ENCODE results near the gene CEACAM3. TPM values are rescaled to one million over a fixed set of nuclear protein-coding genes. Genes with fewer than 3 reads are reported as not detected.
A peak's percentile ranks its signal among the peaks of the same experiment; 100 is the strongest.

CEACAM3 gene
- total RNA-seq, 1 experiment from 2014 or later, result not detected

- peaks cover 0 to 6% (median 0%) of the 10 kb centered on the region in 3 experiments; a peak in 2 of 7 replicates for H3K36me3 Mint-ChIP-seq (ENCODE audit: insufficient read depth in 1 of 3, low read depth in 3 of 3)
- H3K4me3 Mint-ChIP-seq, result no peak within 1 kb of the TSS
- no peaks in the 10 kb centered on the region for H3K4me1 Mint-ChIP-seq
- no peak within 1 kb of the TSS for H2BK12ac ChIP-seq (ENCODE audit: insufficient read length, low read depth, low read length)
- no peak within 1 kb of the TSS for H3K14ac ChIP-seq (ENCODE audit: insufficient read depth, low read length)
- H2BK15ac ChIP-seq (ENCODE audit: low read depth, low read length), result no peak within 1 kb of the TSS
- H3T11ph ChIP-seq (ENCODE audit: low read length), result no peak within 1 kb of the TSS
- H3K9me3 ChIP-seq (ENCODE audit: control insufficient read depth, low read depth, low read length), result no peaks in the 10 kb centered on the region
- H3K4ac ChIP-seq (ENCODE audit: low read depth, low read length), result no peak within 1 kb of the TSS
- no peak within 1 kb of the TSS for H2BK120ac ChIP-seq (ENCODE audit: low read depth, low read length, poor library complexity, severe bottlenecking)
- H3K27ac ChIP-seq (ENCODE audit: insufficient read length, low read depth, low read length), result no peak within 1 kb of the TSS
- no peak within 1 kb of the TSS for H3K23ac ChIP-seq (ENCODE audit: insufficient read length, low read depth, low read length)
- TF ChIP-seq, protein P1, sequence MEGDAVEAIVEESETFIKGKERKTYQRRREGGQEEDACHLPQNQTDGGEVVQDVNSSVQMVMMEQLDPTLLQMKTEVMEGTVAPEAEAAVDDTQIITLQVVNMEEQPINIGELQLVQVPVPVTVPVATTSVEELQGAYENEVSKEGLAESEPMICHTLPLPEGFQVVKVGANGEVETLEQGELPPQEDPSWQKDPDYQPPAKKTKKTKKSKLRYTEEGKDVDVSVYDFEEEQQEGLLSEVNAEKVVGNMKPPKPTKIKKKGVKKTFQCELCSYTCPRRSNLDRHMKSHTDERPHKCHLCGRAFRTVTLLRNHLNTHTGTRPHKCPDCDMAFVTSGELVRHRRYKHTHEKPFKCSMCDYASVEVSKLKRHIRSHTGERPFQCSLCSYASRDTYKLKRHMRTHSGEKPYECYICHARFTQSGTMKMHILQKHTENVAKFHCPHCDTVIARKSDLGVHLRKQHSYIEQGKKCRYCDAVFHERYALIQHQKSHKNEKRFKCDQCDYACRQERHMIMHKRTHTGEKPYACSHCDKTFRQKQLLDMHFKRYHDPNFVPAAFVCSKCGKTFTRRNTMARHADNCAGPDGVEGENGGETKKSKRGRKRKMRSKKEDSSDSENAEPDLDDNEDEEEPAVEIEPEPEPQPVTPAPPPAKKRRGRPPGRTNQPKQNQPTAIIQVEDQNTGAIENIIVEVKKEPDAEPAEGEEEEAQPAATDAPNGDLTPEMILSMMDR (conservative IDR thresholded peaks at IDR 0.05), result no peak
- H3K56ac ChIP-seq (ENCODE audit: insufficient read length, low read depth, low read length), result no peak within 1 kb of the TSS
- no peaks in the 10 kb centered on the region for H4K20me1 ChIP-seq (ENCODE audit: control insufficient read depth, insufficient read depth, insufficient read length)
- H3K79me2 ChIP-seq (ENCODE audit: insufficient read depth, low read length), result no peaks in the 10 kb centered on the region
- no peak within 1 kb of the TSS for H3K4me2 ChIP-seq (ENCODE audit: insufficient read depth, insufficient read length, low read length)
- H2AFZ ChIP-seq (ENCODE audit: low read length), result no peak within 1 kb of the TSS
- no peak within 1 kb of the TSS for H2AK5ac ChIP-seq (ENCODE audit: insufficient read length, low read length)
- peak; percentile 45 for DNase-seq
- peaks cover 19% of the 10 kb centered on the region for H3K27me3 Mint-ChIP-seq (ENCODE audit: low read depth)
- H4K5ac ChIP-seq (ENCODE audit: insufficient read length, low read depth, low read length), result no peak within 1 kb of the TSS
- H4K8ac ChIP-seq (replicated peaks; ENCODE audit: insufficient read length, low read depth, low read length), result no peak within 1 kb of the TSS
- H3K9me3 Mint-ChIP-seq, result peaks cover 9 to 76% of the 10 kb centered on the region in 2 experiments; a peak in 4 of 5 replicates
- H2BK5ac ChIP-seq (ENCODE audit: insufficient read length, low read length), result no peak within 1 kb of the TSS
- H3K9ac ChIP-seq (ENCODE audit: extremely low read depth, insufficient read length, low read length), result no peak within 1 kb of the TSS
- H3K4me1 ChIP-seq (ENCODE audit: insufficient read depth, low read length), result no peaks in the 10 kb centered on the region
- H2BK20ac ChIP-seq (ENCODE audit: low read depth, low read length, poor library complexity, severe bottlenecking), result no peak within 1 kb of the TSS
- no peak within 1 kb of the TSS for H3K18ac ChIP-seq (ENCODE audit: insufficient read length, low read depth, low read length)
- WGBS (ENCODE audit: extremely low coverage, insufficient read length, low lambda C conversion rate), result no CpG with 5 or more reads among the region's 30 CpGs
- H3K27me3 ChIP-seq (ENCODE audit: insufficient read depth, low read length), result no peaks in the 10 kb centered on the region
- no peaks in the 10 kb centered on the region for H3K23me2 ChIP-seq (ENCODE audit: insufficient read length, low read depth, low read length, poor library complexity, severe bottlenecking)
- H3K79me1 ChIP-seq (ENCODE audit: insufficient read depth, low read depth, low read length, poor library complexity, severe bottlenecking), result no peaks in the 10 kb centered on the region
- H4K91ac ChIP-seq (ENCODE audit: insufficient read length, low read depth, low read length), result no peak within 1 kb of the TSS
- H3K27ac Mint-ChIP-seq, result no peak within 1 kb of the TSS
Observed at GRCh38 chr19:41844601-41845000, 48.2 kb downstream of the CEACAM3 start, which contains the start of gene LYPD4. Gene LYPD4, minus strand, starts transcription at chr19:41844683. Its CDS starts 5,398 bp downstream, at chr19:41839285.
